Mammary microvascular endothelial cell (primary cell): ENCODE data around the gene HRH4. TPM values are rescaled to one million over a fixed set of nuclear protein-coding genes. Genes with fewer than 3 reads are reported as not detected.

Experiments used
- total RNA-seq: library from RNA; depleted of rRNA; stranded (reverse); fragments of >200 nt; gene quantifications from 2 replicates; pipeline ENCODE4 v1.2.3, GENCODE V29; 2015

Gene HRH4, protein sequence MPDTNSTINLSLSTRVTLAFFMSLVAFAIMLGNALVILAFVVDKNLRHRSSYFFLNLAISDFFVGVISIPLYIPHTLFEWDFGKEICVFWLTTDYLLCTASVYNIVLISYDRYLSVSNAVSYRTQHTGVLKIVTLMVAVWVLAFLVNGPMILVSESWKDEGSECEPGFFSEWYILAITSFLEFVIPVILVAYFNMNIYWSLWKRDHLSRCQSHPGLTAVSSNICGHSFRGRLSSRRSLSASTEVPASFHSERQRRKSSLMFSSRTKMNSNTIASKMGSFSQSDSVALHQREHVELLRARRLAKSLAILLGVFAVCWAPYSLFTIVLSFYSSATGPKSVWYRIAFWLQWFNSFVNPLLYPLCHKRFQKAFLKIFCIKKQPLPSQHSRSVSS
- total RNA-seq = not detected in 2 replicates

DNA sequence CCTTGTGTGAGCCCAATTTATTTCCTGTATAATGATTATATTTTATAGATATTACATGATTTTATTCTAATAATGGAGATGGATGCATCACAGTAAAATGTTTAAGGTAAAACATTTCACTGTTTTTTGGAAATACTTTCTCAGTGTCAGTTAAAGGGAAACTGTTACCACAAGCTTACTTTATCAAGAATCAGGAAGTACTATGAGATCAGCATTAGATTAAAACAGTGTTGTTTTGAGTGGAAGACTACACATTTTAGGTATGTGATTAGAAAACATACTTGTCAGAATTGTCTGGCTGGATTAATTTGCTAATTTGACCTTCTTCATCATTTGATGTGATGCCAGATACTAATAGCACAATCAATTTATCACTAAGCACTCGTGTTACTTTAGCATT is at the start of gene HRH4:
Gene HRH4 (plus strand): TSS at position 250 of the 400 bp plus-strand sequence. CDS start 92 bp downstream, at position 342.

GRCh38 chr18:24426398-24427294 is 33.8 kb upstream of the HRH4 start, which contains the start of gene IMPACT:
Gene IMPACT (plus strand): TSS chr18:24426670. CDS start chr18:24426757, 87 bp downstream.

Other genes with a start within 250 kb of the HRH4 start
- 16.6 and 19.3 TPM in 2 replicates for gene OSBPL1A, start 62.8 kb upstream of the HRH4 start, total RNA-seq
- gene IMPACT, start 34.0 kb upstream of the HRH4 start, total RNA-seq = 21.0 and 25.1 TPM in 2 replicates